Stomach (tissue), 9 donors: Measurements from ENCODE around the gene SIRT2. TPM values are rescaled to one million over a fixed set of nuclear protein-coding genes. Genes with fewer than 3 reads are reported as not detected.

Source experiments
- DNase-seq, 2 donors: peaks; one replicate each; pipeline versions ENCODE4 v3.0.0 to v3.0.0-alpha.2; 2013 to 2019
- H3K27ac ChIP-seq, 5 donors: fragments of 200-600 bp in 4 of 5; sonication (generic) in 4 of 5; one replicate each; pipeline ENCODE4 v1.5.1; 2013 to 2019; ENCODE audit warnings: mild to moderate bottlenecking in 1 of 5, moderate library complexity in 1 of 5
- H3K27me3 ChIP-seq, 3 donors: fragments of 200-600 bp; sonication (generic); one replicate each; pipeline ENCODE4 v1.5.1; 2017 to 2019; ENCODE audit warnings: mixed run types in 1 of 3
- H3K36me3 ChIP-seq, 4 donors: fragments of 200-600 bp; sonication (generic); 1 replicate in 3 of 4; 2 replicates in 1 of 4; pipeline ENCODE4 v1.5.1; 2016 to 2019
- H3K4me1 ChIP-seq, 4 donors: fragments of 200-600 bp; sonication (generic); one replicate each; pipeline ENCODE4 v1.5.1; 2016 to 2019
- H3K4me3 ChIP-seq, 4 donors: fragments of 200-600 bp; sonication (generic) in 3 of 4; one replicate each; pipeline ENCODE4 v1.5.1; 2016 to 2019; ENCODE audit warnings: mild to moderate bottlenecking in 1 of 4
- H3K9me3 ChIP-seq, 4 donors: fragments of 200-600 bp; sonication (generic); one replicate each; pipeline ENCODE4 v1.5.1; 2016 to 2019
- CTCF ChIP-seq, 7 experiments: fragments of 450-650 bp in 4 of 7; fragments of 200-600 bp in 3 of 7; sonication (generic) in 3 of 7; IDR thresholded peaks; one replicate each; pipeline ENCODE4 v1.5.1; 2016 to 2019; ENCODE audit warnings: antibody characterized with exemption in 7 of 7, control low read depth in 2 of 7, mild to moderate bottlenecking in 1 of 7
- EP300 ChIP-seq: sonication (generic); formaldehyde crosslinking; IDR thresholded peaks from one replicate; pipeline ENCODE4 v1.6.1; 2017; ENCODE audit warnings: antibody characterized with exemption
- POLR2A ChIP-seq, 4 donors: fragments of 450-650 bp; IDR thresholded peaks; one replicate each; pipeline ENCODE4 v1.6.1; 2016; ENCODE audit warnings: antibody characterized with exemption in 4 of 4, control low read depth in 2 of 4, mild to moderate bottlenecking in 1 of 4, moderate library complexity in 1 of 4
- POLR2AphosphoS5 ChIP-seq, 3 donors: sonication (generic); formaldehyde crosslinking; IDR thresholded peaks; one replicate each; pipeline ENCODE4 v1.6.1; 2016; ENCODE audit warnings: antibody characterized with exemption in 3 of 3
- WGBS, 5 donors: extraction: QIAGEN DNeasy Blood & Tissue Kit in 3 of 5; methylation state at CpG; one replicate each; pipeline versions ENCODE4 v1.1.5 to v1.1.7; 2013 to 2018; 5-methylcytosine and 5-hydroxymethylcytosine counted together
- intact Hi-C: fragments of 100-400 bp; cut with DNase I; formaldehyde crosslinking; loops from one replicate; pipeline ENCODE4 v1.15.1; 2023; ENCODE audit warnings: low total_unique reads
- polyA plus RNA-seq, 3 donors: library from polyadenylated mRNA; stranded (reverse); fragments of 200-250 nt; gene quantifications; one replicate each; pipeline ENCODE4 v1.2.3, GENCODE V29; 2013
- total RNA-seq, 5 donors: library from RNA; depleted of rRNA; stranded (reverse); fragments of >200 nt; gene quantifications; one replicate each; pipeline versions ENCODE4 v1.1.0 to v1.2.3, GENCODE V29; 2014 to 2016
- donor health status: healthy with polysubstance abuse.
- donor health status: Bipolar disorder and iron deficiency.
- donor health status: healthy.

Gene SIRT2
- total and polyA plus RNA-seq, 8 donors = 21.1 to 764 (median 34.3) TPM

- TF ChIP-seq POLR2AphosphoS5 (IDR thresholded peaks at IDR 0.05) (no peak), EP300 (no peak), POLR2A (IDR thresholded peaks at IDR 0.05) (no peak), CTCF (IDR thresholded peaks at IDR 0.05) (no peak)
- Histone ChIP-seq H3K4me3 (no peak overlapping the region), H3K36me3 (peaks cover 18 to 56% (median 44%) of the 10 kb centered on the region in 4 donors), H3K9me3 (no peaks in the 10 kb centered on the region), H3K27me3 (no peaks in the 10 kb centered on the region), H3K4me1 (no peaks in the 10 kb centered on the region), H3K27ac (no peak overlapping the region)
- intact Hi-C loops = no loop called here
- DNase-seq = no peak
- 88 to 95% (median 93%) methylated on average over 6 to 20 of the region's 20 CpGs for WGBS, 5 donors
Observed at GRCh38 chr19:38921420-38922274, 22.2 kb upstream of the SIRT2 start.

GRCh38 chr19:38920602-38921419, 21.4 kb upstream of the SIRT2 start:
- TF ChIP-seq POLR2AphosphoS5 (IDR thresholded peaks at IDR 0.05) = no peak
- TF ChIP-seq EP300 = no peak
- TF ChIP-seq POLR2A (IDR thresholded peaks at IDR 0.05) = no peak
- Histone ChIP-seq H3K4me1 (no peaks in the 10 kb centered on the region), H3K27me3 (no peaks in the 10 kb centered on the region), H3K4me3 (no peak overlapping the region), H3K27ac (no peak overlapping the region), H3K36me3 (peaks cover 18 to 53% (median 43%) of the 10 kb centered on the region in 4 donors), H3K9me3 (no peaks in the 10 kb centered on the region)
- whole genome bisulfite sequencing, 5 donors = 74 to 85% (median 80%) methylated on average over 8 to 14 of the region's 14 CpGs
- intact Hi-C loops = no loop called here
- DNase-seq = no peak

- WGBS, 5 donors = 70 to 76% (median 71%) methylated on average over 20 to 21 of the region's 21 CpGs
- intact Hi-C loops = no loop called here
- peaks cover 12 to 53% (median 42%) of the 10 kb centered on the region in 4 donors for H3K36me3 ChIP-seq
Observed at GRCh38 chr19:38919837-38920601, 20.6 kb upstream of the SIRT2 start.

GRCh38 chr19:38918526-38918925, 19.1 kb upstream of the SIRT2 start:
- Histone ChIP-seq H3K27me3 (no peaks in the 10 kb centered on the region), H3K4me1 (no peaks in the 10 kb centered on the region), H3K4me3 (no peak overlapping the region), H3K9me3 (no peaks in the 10 kb centered on the region), H3K27ac (no peak overlapping the region), H3K36me3 (peaks cover 3 to 41% (median 29%) of the 10 kb centered on the region in 4 donors)
- WGBS, 5 donors = 88 to 92% (median 91%) methylated on average over 5 to 10 of the region's 10 CpGs
- intact Hi-C loops = no loop called here
- DNase-seq = no peak
- no peak for TF ChIP-seq POLR2A (IDR thresholded peaks at IDR 0.05)
- TF ChIP-seq POLR2AphosphoS5 (IDR thresholded peaks at IDR 0.05) = no peak
- no peak for TF ChIP-seq CTCF (IDR thresholded peaks at IDR 0.05)
- TF ChIP-seq EP300 = no peak

More at GRCh38 chr19:38919837-38920601, 20.6 kb upstream of the SIRT2 start:
- no peaks in the 10 kb centered on the region for H3K27me3 ChIP-seq
- DNase-seq = no peak
- H3K4me1 ChIP-seq = no peaks in the 10 kb centered on the region
- no peak overlapping the region for H3K27ac ChIP-seq
- no peaks in the 10 kb centered on the region for H3K9me3 ChIP-seq
- H3K4me3 ChIP-seq = no peak overlapping the region
- no peak for TF ChIP-seq POLR2AphosphoS5 (IDR thresholded peaks at IDR 0.05)
- TF ChIP-seq CTCF (IDR thresholded peaks at IDR 0.05) = no peak
- TF ChIP-seq POLR2A (IDR thresholded peaks at IDR 0.05) = no peak
- no peak for TF ChIP-seq EP300
